Sigmoid colon (tissue), 4 donors: ENCODE results near the gene TMEM135.

Source experiments
- EP300 ChIP-seq, 4 donors: sonication (generic); formaldehyde crosslinking; IDR thresholded peaks; one replicate each; pipeline ENCODE4 v1.6.1; 2017; ENCODE audit warnings: antibody characterized with exemption in 4 of 4
- POLR2A ChIP-seq, 2 donors: fragments of 450-650 bp; IDR thresholded peaks; one replicate each; pipeline ENCODE4 v1.6.1; 2016; ENCODE audit warnings: antibody characterized with exemption in 2 of 2, mild to moderate bottlenecking in 2 of 2, moderate library complexity in 2 of 2
- POLR2AphosphoS5 ChIP-seq, 4 donors: sonication (generic); formaldehyde crosslinking; IDR thresholded peaks; one replicate each; pipeline ENCODE4 v1.6.1; 2017; ENCODE audit warnings: antibody characterized with exemption in 4 of 4
- TF ChIP-seq, protein P1 (sequence below), 4 experiments: fragments of 450-650 bp in 3 of 4; fragments of 200-600 bp in 1 of 4; IDR thresholded peaks; one replicate each; pipeline ENCODE4 v1.5.1; 2016 to 2019; ENCODE audit warnings: antibody characterized with exemption in 4 of 4, mild to moderate bottlenecking in 3 of 4, moderate library complexity in 2 of 4

DNA sequence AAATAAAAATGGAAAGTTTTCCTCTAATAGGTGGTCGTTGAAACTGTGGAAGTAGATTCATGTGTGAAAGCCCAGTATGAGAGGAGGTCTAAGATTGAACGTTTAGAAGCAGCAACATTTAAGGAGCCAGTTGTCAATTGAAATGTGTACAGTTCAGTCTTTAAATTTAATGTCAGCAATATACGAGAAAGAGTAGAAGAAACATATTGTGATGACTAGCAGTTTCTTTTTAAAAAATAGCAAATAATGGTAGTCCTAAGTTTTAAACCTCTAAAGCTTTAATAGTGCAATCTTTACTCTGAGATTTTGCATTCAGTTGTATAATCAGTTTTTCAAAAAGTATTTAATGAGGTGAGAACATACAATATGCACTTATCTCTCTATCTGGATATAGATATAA, 44.9 kb downstream of the TMEM135 start:
- TF ChIP-seq POLR2A (IDR thresholded peaks at IDR 0.05): no peak
- TF ChIP-seq, protein P1, sequence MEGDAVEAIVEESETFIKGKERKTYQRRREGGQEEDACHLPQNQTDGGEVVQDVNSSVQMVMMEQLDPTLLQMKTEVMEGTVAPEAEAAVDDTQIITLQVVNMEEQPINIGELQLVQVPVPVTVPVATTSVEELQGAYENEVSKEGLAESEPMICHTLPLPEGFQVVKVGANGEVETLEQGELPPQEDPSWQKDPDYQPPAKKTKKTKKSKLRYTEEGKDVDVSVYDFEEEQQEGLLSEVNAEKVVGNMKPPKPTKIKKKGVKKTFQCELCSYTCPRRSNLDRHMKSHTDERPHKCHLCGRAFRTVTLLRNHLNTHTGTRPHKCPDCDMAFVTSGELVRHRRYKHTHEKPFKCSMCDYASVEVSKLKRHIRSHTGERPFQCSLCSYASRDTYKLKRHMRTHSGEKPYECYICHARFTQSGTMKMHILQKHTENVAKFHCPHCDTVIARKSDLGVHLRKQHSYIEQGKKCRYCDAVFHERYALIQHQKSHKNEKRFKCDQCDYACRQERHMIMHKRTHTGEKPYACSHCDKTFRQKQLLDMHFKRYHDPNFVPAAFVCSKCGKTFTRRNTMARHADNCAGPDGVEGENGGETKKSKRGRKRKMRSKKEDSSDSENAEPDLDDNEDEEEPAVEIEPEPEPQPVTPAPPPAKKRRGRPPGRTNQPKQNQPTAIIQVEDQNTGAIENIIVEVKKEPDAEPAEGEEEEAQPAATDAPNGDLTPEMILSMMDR (IDR thresholded peaks at IDR 0.05): no peak
- TF ChIP-seq POLR2AphosphoS5 (IDR thresholded peaks at IDR 0.05): no peak
- no peak for TF ChIP-seq EP300 (IDR thresholded peaks at IDR 0.05)
